ENCODE data around the gene CD38.

The CD38 gene

DNA sequence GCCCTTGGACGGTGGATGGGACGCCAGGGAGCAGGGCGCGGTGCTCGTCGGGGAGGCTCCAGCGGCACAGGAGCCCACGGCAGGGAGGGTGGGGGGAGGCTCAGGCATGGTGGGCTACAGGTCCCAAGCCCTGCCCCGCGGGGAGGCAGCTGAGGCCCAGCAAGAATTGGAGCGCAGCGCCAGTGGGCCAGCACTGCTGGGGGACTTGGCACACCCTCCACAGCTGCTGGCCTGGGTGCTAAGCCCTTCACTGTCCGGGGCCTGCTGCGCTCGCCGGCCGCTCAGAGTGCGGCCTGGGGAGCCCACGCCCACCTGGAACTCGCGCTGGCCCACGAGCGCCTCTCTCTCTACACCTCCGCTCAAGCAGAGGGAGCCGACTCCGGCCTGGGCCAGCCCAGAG lies 8.6 kb downstream of the CD38 start:
- ChIA-PET CTCF (no interaction called here), POLR2A (no interaction called here)
- TF ChIP-seq WT1 (tag by site-specific recombination; IDR thresholded peaks at IDR 0.05) = no peak
- no peak for TF ChIP-seq ZNF221 (tag by site-specific recombination; IDR thresholded peaks at IDR 0.05; ENCODE audit: borderline replicate concordance)
- no peak for TF ChIP-seq PRDM1 (tag by site-specific recombination; IDR thresholded peaks at IDR 0.05)
- TF ChIP-seq, protein P1, sequence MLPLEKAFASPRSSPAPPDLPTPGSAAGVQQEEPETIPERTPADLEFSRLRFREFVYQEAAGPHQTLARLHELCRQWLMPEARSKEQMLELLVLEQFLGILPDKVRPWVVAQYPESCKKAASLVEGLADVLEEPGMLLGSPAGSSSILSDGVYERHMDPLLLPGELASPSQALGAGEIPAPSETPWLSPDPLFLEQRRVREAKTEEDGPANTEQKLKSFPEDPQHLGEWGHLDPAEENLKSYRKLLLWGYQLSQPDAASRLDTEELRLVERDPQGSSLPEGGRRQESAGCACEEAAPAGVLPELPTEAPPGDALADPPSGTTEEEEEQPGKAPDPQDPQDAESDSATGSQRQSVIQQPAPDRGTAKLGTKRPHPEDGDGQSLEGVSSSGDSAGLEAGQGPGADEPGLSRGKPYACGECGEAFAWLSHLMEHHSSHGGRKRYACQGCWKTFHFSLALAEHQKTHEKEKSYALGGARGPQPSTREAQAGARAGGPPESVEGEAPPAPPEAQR (tag by site-specific recombination; IDR thresholded peaks at IDR 0.05) = no peak
- no peaks in the 10 kb centered on the region for H3K36me3 ChIP-seq (ENCODE audit: control insufficient read depth in 2 of 2, insufficient read depth in 1 of 2, low read length in 2 of 2)
- H3K4me1 ChIP-seq (ENCODE audit: control insufficient read depth, insufficient read depth, low read length) = no peaks in the 10 kb centered on the region
- no peak overlapping the region for H3K4me3 ChIP-seq (ENCODE audit: low read depth, low read length)
- H3K9me3 ChIP-seq (ENCODE audit: control insufficient read depth, insufficient read depth, low read depth, low read length) = no peaks in the 10 kb centered on the region
- no peak overlapping the region for H3K27ac ChIP-seq (ENCODE audit: extremely low read depth, low read depth, low read length)

DNA sequence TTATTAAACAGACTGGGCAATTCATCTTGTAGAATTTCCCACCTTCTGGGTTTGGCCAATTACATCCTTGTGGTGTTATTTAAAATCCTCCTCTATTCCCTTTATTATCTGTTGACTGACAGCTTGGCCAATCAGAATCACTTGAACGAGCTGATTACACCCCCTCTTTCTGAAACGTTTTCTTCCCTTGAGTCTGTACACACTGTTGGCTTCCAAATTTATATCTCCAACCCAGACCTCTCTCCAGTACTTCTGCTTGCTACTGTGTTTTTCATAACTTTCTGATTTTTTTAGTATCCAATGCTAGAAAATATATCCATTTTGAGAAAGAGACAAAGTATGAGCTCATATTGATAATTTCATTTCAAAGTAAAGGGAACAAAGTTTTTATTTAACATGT lies 14.8 kb downstream of the CD38 start:
- CTCF ChIA-PET = interaction anchor here (1.7 to 2.8 kb wide), 2 partner anchors 13 to 14 kb away, joined by 4 to 13 read pairs; no protein-coding TSS in a partner anchor
- POLR2A ChIA-PET = no interaction called here
- H3K9me3 ChIP-seq (ENCODE audit: control insufficient read depth, insufficient read depth, low read depth, low read length) = no peaks in the 10 kb centered on the region
- no peaks in the 10 kb centered on the region for H3K36me3 ChIP-seq (ENCODE audit: control insufficient read depth in 2 of 2, insufficient read depth in 1 of 2, low read length in 2 of 2)
- no peaks in the 10 kb centered on the region for H3K4me1 ChIP-seq (ENCODE audit: control insufficient read depth, insufficient read depth, low read length)
- no peak overlapping the region for H3K4me3 ChIP-seq (ENCODE audit: low read depth, low read length)
- TF ChIP-seq GLI2 (tag by site-specific recombination; IDR thresholded peaks at IDR 0.05; ENCODE audit: borderline replicate concordance, low read depth) (no peak), ZNF223 (tag by site-specific recombination; IDR thresholded peaks at IDR 0.05) (no peak)
- H3K27ac ChIP-seq (ENCODE audit: extremely low read depth, low read depth, low read length) = no peak overlapping the region

DNA sequence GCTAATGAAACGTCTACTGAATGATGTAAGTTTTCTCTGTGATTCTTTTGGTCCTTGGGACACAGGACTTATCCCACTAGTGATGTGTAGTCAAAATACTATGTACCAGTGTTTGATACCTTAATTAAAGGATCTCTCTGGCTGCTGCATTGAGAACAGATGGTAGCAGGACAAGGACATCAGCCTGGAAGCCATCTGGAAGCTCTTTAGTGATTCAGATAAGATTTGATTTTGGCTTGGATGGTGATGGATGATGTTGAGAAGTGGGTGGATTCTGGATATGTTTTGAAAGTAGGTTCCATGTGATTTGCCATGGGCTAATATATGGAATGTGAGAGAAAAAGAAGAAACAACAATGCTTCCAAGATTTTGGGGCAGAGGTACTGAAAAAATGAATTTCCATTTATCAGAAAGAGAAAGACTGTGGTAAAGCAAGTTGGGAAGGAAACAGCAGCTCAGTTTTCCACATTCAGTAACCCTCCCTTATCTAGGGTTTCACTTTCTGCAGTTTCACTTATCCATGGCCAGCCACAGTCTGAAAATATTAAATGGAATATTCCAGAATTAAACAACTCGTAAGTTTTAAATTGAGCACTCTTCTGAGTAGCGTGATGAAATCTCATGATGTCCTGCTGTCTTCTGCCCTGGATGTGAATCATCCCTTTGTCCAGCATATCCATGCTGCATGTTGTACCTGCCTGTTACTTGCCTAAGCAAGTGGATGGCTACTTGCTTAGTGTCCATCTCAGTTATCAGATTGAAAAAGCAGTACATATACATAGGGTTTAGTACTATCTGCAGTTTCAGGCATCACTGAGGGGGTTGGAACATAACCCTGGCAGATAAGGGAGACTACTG lies 15.6 kb downstream of the CD38 start:
- POLR2A ChIA-PET = no interaction called here

More for the DNA sequence above, 15.6 kb downstream of the CD38 start:
- CTCF ChIA-PET = interaction anchor here (1.7 to 2.8 kb wide), 2 partner anchors 12 to 14 kb away, joined by 4 to 13 read pairs; no protein-coding TSS in a partner anchor
- H3K36me3 ChIP-seq (ENCODE audit: control insufficient read depth in 2 of 2, insufficient read depth in 1 of 2, low read length in 2 of 2) = no peaks in the 10 kb centered on the region
- TF ChIP-seq, protein P2, sequence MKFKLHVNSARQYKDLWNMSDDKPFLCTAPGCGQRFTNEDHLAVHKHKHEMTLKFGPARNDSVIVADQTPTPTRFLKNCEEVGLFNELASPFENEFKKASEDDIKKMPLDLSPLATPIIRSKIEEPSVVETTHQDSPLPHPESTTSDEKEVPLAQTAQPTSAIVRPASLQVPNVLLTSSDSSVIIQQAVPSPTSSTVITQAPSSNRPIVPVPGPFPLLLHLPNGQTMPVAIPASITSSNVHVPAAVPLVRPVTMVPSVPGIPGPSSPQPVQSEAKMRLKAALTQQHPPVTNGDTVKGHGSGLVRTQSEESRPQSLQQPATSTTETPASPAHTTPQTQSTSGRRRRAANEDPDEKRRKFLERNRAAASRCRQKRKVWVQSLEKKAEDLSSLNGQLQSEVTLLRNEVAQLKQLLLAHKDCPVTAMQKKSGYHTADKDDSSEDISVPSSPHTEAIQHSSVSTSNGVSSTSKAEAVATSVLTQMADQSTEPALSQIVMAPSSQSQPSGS (tag by site-specific recombination; IDR thresholded peaks at IDR 0.05; ENCODE audit: low read depth) = no peak
- no peak for TF ChIP-seq ZNF677 (tag by site-specific recombination; IDR thresholded peaks at IDR 0.05)
- TF ChIP-seq, protein P3, sequence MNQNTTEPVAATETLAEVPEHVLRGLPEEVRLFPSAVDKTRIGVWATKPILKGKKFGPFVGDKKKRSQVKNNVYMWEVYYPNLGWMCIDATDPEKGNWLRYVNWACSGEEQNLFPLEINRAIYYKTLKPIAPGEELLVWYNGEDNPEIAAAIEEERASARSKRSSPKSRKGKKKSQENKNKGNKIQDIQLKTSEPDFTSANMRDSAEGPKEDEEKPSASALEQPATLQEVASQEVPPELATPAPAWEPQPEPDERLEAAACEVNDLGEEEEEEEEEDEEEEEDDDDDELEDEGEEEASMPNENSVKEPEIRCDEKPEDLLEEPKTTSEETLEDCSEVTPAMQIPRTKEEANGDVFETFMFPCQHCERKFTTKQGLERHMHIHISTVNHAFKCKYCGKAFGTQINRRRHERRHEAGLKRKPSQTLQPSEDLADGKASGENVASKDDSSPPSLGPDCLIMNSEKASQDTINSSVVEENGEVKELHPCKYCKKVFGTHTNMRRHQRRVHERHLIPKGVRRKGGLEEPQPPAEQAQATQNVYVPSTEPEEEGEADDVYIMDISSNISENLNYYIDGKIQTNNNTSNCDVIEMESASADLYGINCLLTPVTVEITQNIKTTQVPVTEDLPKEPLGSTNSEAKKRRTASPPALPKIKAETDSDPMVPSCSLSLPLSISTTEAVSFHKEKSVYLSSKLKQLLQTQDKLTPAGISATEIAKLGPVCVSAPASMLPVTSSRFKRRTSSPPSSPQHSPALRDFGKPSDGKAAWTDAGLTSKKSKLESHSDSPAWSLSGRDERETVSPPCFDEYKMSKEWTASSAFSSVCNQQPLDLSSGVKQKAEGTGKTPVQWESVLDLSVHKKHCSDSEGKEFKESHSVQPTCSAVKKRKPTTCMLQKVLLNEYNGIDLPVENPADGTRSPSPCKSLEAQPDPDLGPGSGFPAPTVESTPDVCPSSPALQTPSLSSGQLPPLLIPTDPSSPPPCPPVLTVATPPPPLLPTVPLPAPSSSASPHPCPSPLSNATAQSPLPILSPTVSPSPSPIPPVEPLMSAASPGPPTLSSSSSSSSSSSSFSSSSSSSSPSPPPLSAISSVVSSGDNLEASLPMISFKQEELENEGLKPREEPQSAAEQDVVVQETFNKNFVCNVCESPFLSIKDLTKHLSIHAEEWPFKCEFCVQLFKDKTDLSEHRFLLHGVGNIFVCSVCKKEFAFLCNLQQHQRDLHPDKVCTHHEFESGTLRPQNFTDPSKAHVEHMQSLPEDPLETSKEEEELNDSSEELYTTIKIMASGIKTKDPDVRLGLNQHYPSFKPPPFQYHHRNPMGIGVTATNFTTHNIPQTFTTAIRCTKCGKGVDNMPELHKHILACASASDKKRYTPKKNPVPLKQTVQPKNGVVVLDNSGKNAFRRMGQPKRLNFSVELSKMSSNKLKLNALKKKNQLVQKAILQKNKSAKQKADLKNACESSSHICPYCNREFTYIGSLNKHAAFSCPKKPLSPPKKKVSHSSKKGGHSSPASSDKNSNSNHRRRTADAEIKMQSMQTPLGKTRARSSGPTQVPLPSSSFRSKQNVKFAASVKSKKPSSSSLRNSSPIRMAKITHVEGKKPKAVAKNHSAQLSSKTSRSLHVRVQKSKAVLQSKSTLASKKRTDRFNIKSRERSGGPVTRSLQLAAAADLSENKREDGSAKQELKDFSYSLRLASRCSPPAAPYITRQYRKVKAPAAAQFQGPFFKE (tag by site-specific recombination; IDR thresholded peaks at IDR 0.05; ENCODE audit: borderline replicate concordance) = no peak
- TF ChIP-seq SP7 (tag by site-specific recombination; IDR thresholded peaks at IDR 0.05) = no peak
- TF ChIP-seq ZNF214 (tag by site-specific recombination; IDR thresholded peaks at IDR 0.05; ENCODE audit: borderline replicate concordance) = no peak
- no peaks in the 10 kb centered on the region for H3K4me1 ChIP-seq (ENCODE audit: control insufficient read depth, insufficient read depth, low read length)
- H3K27ac ChIP-seq (ENCODE audit: extremely low read depth, low read depth, low read length) = no peak overlapping the region
- no peak overlapping the region for H3K4me3 ChIP-seq (ENCODE audit: low read depth, low read length)
- no peaks in the 10 kb centered on the region for H3K9me3 ChIP-seq (ENCODE audit: control insufficient read depth, insufficient read depth, low read depth, low read length)

All from HEK293 (cell line).